HFFc6 (cell line): Measurements from ENCODE around the gene OLIG1. TPM values are rescaled to one million over a fixed set of nuclear protein-coding genes. Genes with fewer than 3 reads are reported as not detected.

Experiments
- DNase-seq: peaks from one replicate; pipeline ENCODE4 v3.0.0-alpha.2; 2018
- H3K27ac Mint-ChIP-seq: 2 replicates; pipeline ENCODE4 v1.8.0; 2020; ENCODE audit warnings: mild to moderate bottlenecking, mixed read lengths
- H3K27me3 Mint-ChIP-seq: 2 replicates; pipeline ENCODE4 v1.8.0; 2021; ENCODE audit warnings: mild to moderate bottlenecking, moderate library complexity, mixed read lengths; ENCODE audit not compliant: insufficient read depth
- H3K36me3 Mint-ChIP-seq: 2 replicates; pipeline ENCODE4 v1.8.0; 2021; ENCODE audit warnings: low read depth, mixed read lengths
- H3K4me1 Mint-ChIP-seq: 2 replicates; pipeline ENCODE4 v1.8.0; 2020; ENCODE audit warnings: low read depth, mixed read lengths
- H3K4me3 Mint-ChIP-seq: 2 replicates; pipeline ENCODE4 v1.8.0; 2020; ENCODE audit warnings: mild to moderate bottlenecking, moderate library complexity, mixed read lengths
- H3K9me3 Mint-ChIP-seq: 2 replicates; pipeline ENCODE4 v1.8.0; 2020; ENCODE audit warnings: mild to moderate bottlenecking, mixed read lengths
- CTCF ChIP-seq: fragments of 200-600 bp; sonication (generic); IDR thresholded peaks from 2 replicates; pipeline ENCODE4 v1.5.0; 2021; ENCODE audit warnings: antibody characterized with exemption, mild to moderate bottlenecking
- total RNA-seq, 6 experiments: library from RNA; stranded (reverse); fragmentation: NEBNext Ultra II Directional; extraction: Animal tissue kit (Norgen Biotek cat#: 25700); gene quantifications; 2 replicates in 1 of 6; 3 replicates in 5 of 6; pipeline ENCODE4 v1.2.3, GENCODE V29; 2021

The OLIG1 gene
- total RNA-seq, 6 experiments from 2014 or later = not detected

GRCh38 chr21:33037501-33037900 is 32.4 kb upstream of the OLIG1 start:
- Mint-ChIP-seq H3K36me3 (no peaks in the 10 kb centered on the region), H3K27ac (no peak overlapping the region), H3K27me3 (peaks cover 17% of the 10 kb centered on the region), H3K4me3 (no peak overlapping the region), H3K4me1 (peaks cover 32% of the 10 kb centered on the region), H3K9me3 (no peaks in the 10 kb centered on the region)
- TF ChIP-seq CTCF = no peak
- DNase-seq = no peak

GRCh38 chr21:33039536-33039935 is 30.4 kb upstream of the OLIG1 start:
- DNase-seq = no peak
- Mint-ChIP-seq H3K4me1 (peaks cover 52% of the 10 kb centered on the region), H3K4me3 (no peak overlapping the region), H3K36me3 (no peaks in the 10 kb centered on the region), H3K9me3 (no peaks in the 10 kb centered on the region), H3K27me3 (peaks cover 8% of the 10 kb centered on the region; the same call in 1 of the 2 replicates), H3K27ac (no peak overlapping the region)
- TF ChIP-seq CTCF = no peak

- Mint-ChIP-seq H3K27ac (no peak overlapping the region), H3K9me3 (no peaks in the 10 kb centered on the region), H3K27me3 (peaks cover 5% of the 10 kb centered on the region; the same call in 1 of the 2 replicates), H3K4me1 (peaks cover 55% of the 10 kb centered on the region), H3K4me3 (no peak overlapping the region), H3K36me3 (no peaks in the 10 kb centered on the region)
- no peak for TF ChIP-seq CTCF
- DNase-seq = no peak
Observed at GRCh38 chr21:33040215-33040614, 29.7 kb upstream of the OLIG1 start.

- DNase-seq = peak; percentile 2
Observed at GRCh38 chr21:33041981-33042380, 28.0 kb upstream of the OLIG1 start.

GRCh38 chr21:33042812-33043211 is 27.1 kb upstream of the OLIG1 start:
- peak overlapping the region; percentile 45 for H3K4me3 Mint-ChIP-seq
- H3K4me1 Mint-ChIP-seq = peaks cover 45% of the 10 kb centered on the region
- H3K36me3 Mint-ChIP-seq = no peaks in the 10 kb centered on the region
- TF ChIP-seq CTCF = no peak
- peak; percentile 94 for DNase-seq
- peak overlapping the region; percentile 64 for H3K27ac Mint-ChIP-seq
- peaks cover 10% of the 10 kb centered on the region for H3K27me3 Mint-ChIP-seq
- H3K9me3 Mint-ChIP-seq = no peaks in the 10 kb centered on the region

More at GRCh38 chr21:33041981-33042380, 28.0 kb upstream of the OLIG1 start:
- H3K27ac Mint-ChIP-seq = no peak overlapping the region
- no peaks in the 10 kb centered on the region for H3K9me3 Mint-ChIP-seq
- no peak overlapping the region; the same call in 1 of the 2 replicates for H3K4me3 Mint-ChIP-seq
- H3K36me3 Mint-ChIP-seq = no peaks in the 10 kb centered on the region
- TF ChIP-seq CTCF = no peak
- peaks cover 10% of the 10 kb centered on the region for H3K27me3 Mint-ChIP-seq
- peaks cover 46% of the 10 kb centered on the region for H3K4me1 Mint-ChIP-seq

GRCh38 chr21:33046455-33046854 is 23.5 kb upstream of the OLIG1 start:
- Mint-ChIP-seq H3K27me3 (peaks cover 18% of the 10 kb centered on the region), H3K4me1 (peaks cover 41% of the 10 kb centered on the region), H3K9me3 (no peaks in the 10 kb centered on the region), H3K4me3 (no peak overlapping the region), H3K27ac (no peak overlapping the region), H3K36me3 (no peaks in the 10 kb centered on the region)
- DNase-seq = no peak
- no peak for TF ChIP-seq CTCF
